Stimulated activated CD4-positive, alpha-beta T cell treated with anti-CD3 and anti-CD28 coated beads, Interleukin-15, amount 100 ng/mL, for 48 hours (primary cell): ENCODE data around the gene GFOD1.
"Not testable (repeated sequence)": the region's sequence is repeated elsewhere in the genome, so short reads cannot be mapped to it uniquely, and the experiment has no call there.

Experiments
- DNase-seq, 2 donors: peaks; one replicate each; pipeline ENCODE4 v3.0.0-alpha.2; 2020; ENCODE audit warnings: low read depth in 2 of 2

GFOD1 gene

GRCh38 chr6:13407368-13407708 is 80.1 kb downstream of the GFOD1 start:
- DNase-seq, result no peak

- no peak for DNase-seq
Observed at GRCh38 chr6:13406781-13407180, 80.6 kb downstream of the GFOD1 start.

- DNase-seq, result no peak
Observed at GRCh38 chr6:13405961-13406477, 81.4 kb downstream of the GFOD1 start.

GRCh38 chr6:13404892-13405254 is 82.5 kb downstream of the GFOD1 start:
- DNase-seq, result no peak

GRCh38 chr6:13404228-13404891 is 83.0 kb downstream of the GFOD1 start:
- no peak for DNase-seq

GRCh38 chr6:13402711-13403110 is 84.7 kb downstream of the GFOD1 start:
- no peak for DNase-seq

- no peak for DNase-seq
Observed at GRCh38 chr6:13400772-13401171, 86.6 kb downstream of the GFOD1 start.

- DNase-seq, result no peak
Observed at GRCh38 chr6:13398421-13398994, 88.9 kb downstream of the GFOD1 start.

GRCh38 chr6:13398069-13398381 is 89.4 kb downstream of the GFOD1 start:
- no peak for DNase-seq

GRCh38 chr6:13397359-13398068 is 89.9 kb downstream of the GFOD1 start:
- DNase-seq, result no peak

GRCh38 chr6:13396241-13396792 is 91.1 kb downstream of the GFOD1 start:
- no peak for DNase-seq

- DNase-seq, result no peak
Observed at GRCh38 chr6:13395272-13396237, 91.8 kb downstream of the GFOD1 start.

- no peak for DNase-seq
Observed at GRCh38 chr6:13392462-13392861, 94.9 kb downstream of the GFOD1 start.

- no peak for DNase-seq
Observed at GRCh38 chr6:13391537-13391936, 95.9 kb downstream of the GFOD1 start.

GRCh38 chr6:13390658-13391057 is 96.7 kb downstream of the GFOD1 start:
- no peak for DNase-seq

GRCh38 chr6:13389237-13389636 is 98.2 kb downstream of the GFOD1 start:
- DNase-seq, result not testable (repeated sequence)

GRCh38 chr6:13388769-13389168 is 98.6 kb downstream of the GFOD1 start:
- DNase-seq, result not testable (repeated sequence)

GRCh38 chr6:13384966-13385365 is 102.4 kb downstream of the GFOD1 start:
- DNase-seq, result no peak

GRCh38 chr6:13384506-13384905 is 102.9 kb downstream of the GFOD1 start:
- DNase-seq, result no peak

- DNase-seq, result no peak
Observed at GRCh38 chr6:13383328-13384163, 103.9 kb downstream of the GFOD1 start.

- DNase-seq, result no peak
Observed at GRCh38 chr6:13380761-13381160, 106.6 kb downstream of the GFOD1 start.
